Mucosa of descending colon (tissue), 3 donors: ENCODE results near the gene MRPL55. TPM values are rescaled to one million over a fixed set of nuclear protein-coding genes. Genes with fewer than 3 reads are reported as not detected.

Experiments
- ATAC-seq: fragments of 200-7000 bp; cut with Tn5 transposase; one replicate; pipeline ENCODE4 v1.9.1; 2020; ENCODE audit warnings: mild to moderate bottlenecking, moderate library complexity
- DNase-seq, 3 donors: peaks; one replicate each; pipeline ENCODE4 v3.0.0-alpha.2; 2020
- H3K36me3 ChIP-seq: fragments of 200-600 bp; one replicate; pipeline ENCODE4 v1.8.0; 2021; ENCODE audit warnings: low read depth, mild to moderate bottlenecking
- H3K4me1 ChIP-seq: fragments of 200-600 bp; one replicate; pipeline ENCODE4 v1.8.0; 2021; ENCODE audit warnings: low read depth, mild to moderate bottlenecking
- H3K4me3 ChIP-seq: fragments of 200-600 bp; one replicate; pipeline ENCODE4 v1.8.0; 2021; ENCODE audit warnings: mild to moderate bottlenecking
- H3K9me3 ChIP-seq: fragments of 200-600 bp; one replicate; pipeline ENCODE4 v1.8.0; 2021; ENCODE audit warnings: mild to moderate bottlenecking
- intact Hi-C, 2 donors: fragments of 100-400 bp; cut with DNase I in 1 of 2; cut with micrococcal nuclease in 1 of 2; formaldehyde crosslinking; loops; one replicate each; pipeline versions ENCODE4 v1.11.0 to v1.11.1; 2022; cut with DNase I, micrococcal nuclease
- total RNA-seq, 3 donors: library from RNA; stranded (reverse); fragmentation: NEBNext Ultra II Directional in 2 of 3; extraction: Animal tissue kit (Norgen Biotek cat#: 25700) in 2 of 3; gene quantifications; one replicate each; pipeline versions ENCODE4 v1.2.1 to v1.2.4, GENCODE V29; 2021 to 2023
- TF ChIP-seq, protein P1 (sequence below): fragments of 200-600 bp; IDR thresholded peaks from one replicate; pipeline ENCODE4 v1.8.0; 2022; ENCODE audit warnings: antibody characterized with exemption, mild to moderate bottlenecking
- donor health status: DM: no; HTN: no; CAD: no; lungs with moderate emphysema.
- donor health status: DM: no; HTN: no; CAD: no.
- donor health status: DM: no; HTN: yes; CAD: no.

The MRPL55 gene
- total RNA-seq, 3 donors from 2014 or later: 24.3 to 42.1 (median 37.3) TPM

DNA sequence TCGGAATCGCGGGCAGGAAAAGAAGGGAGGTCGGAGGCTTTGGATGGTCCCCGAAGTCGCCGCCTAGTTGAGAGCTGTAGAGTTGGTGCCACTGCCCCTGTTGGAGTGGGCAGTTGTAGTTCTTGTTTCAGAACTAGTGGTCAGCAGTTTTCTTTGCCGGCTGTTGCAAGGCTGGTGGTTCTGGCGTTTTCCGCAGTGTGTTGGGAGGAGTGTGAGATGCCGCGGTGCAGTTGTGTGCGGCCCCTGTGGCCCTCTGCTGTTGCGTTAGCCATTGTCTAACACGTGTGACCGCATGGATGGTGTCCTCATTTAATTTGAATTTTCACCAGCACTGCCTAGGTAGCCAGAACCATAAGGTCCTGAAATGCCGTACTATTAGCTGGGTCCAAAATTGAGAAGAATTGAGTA lies 25.2 kb downstream of the MRPL55 start:
- peak overlapping the region; percentile 100 for H3K4me3 ChIP-seq
- peak; percentile 40 to 52 (median 49) for DNase-seq
- intact Hi-C loops: no loop called here
- no peaks in the 10 kb centered on the region for H3K9me3 ChIP-seq
- H3K4me1 ChIP-seq: peaks cover 54% of the 10 kb centered on the region
- TF ChIP-seq, protein P1, sequence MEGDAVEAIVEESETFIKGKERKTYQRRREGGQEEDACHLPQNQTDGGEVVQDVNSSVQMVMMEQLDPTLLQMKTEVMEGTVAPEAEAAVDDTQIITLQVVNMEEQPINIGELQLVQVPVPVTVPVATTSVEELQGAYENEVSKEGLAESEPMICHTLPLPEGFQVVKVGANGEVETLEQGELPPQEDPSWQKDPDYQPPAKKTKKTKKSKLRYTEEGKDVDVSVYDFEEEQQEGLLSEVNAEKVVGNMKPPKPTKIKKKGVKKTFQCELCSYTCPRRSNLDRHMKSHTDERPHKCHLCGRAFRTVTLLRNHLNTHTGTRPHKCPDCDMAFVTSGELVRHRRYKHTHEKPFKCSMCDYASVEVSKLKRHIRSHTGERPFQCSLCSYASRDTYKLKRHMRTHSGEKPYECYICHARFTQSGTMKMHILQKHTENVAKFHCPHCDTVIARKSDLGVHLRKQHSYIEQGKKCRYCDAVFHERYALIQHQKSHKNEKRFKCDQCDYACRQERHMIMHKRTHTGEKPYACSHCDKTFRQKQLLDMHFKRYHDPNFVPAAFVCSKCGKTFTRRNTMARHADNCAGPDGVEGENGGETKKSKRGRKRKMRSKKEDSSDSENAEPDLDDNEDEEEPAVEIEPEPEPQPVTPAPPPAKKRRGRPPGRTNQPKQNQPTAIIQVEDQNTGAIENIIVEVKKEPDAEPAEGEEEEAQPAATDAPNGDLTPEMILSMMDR: no peak
- no peaks in the 10 kb centered on the region for H3K36me3 ChIP-seq
- ATAC-seq: no peak

DNA sequence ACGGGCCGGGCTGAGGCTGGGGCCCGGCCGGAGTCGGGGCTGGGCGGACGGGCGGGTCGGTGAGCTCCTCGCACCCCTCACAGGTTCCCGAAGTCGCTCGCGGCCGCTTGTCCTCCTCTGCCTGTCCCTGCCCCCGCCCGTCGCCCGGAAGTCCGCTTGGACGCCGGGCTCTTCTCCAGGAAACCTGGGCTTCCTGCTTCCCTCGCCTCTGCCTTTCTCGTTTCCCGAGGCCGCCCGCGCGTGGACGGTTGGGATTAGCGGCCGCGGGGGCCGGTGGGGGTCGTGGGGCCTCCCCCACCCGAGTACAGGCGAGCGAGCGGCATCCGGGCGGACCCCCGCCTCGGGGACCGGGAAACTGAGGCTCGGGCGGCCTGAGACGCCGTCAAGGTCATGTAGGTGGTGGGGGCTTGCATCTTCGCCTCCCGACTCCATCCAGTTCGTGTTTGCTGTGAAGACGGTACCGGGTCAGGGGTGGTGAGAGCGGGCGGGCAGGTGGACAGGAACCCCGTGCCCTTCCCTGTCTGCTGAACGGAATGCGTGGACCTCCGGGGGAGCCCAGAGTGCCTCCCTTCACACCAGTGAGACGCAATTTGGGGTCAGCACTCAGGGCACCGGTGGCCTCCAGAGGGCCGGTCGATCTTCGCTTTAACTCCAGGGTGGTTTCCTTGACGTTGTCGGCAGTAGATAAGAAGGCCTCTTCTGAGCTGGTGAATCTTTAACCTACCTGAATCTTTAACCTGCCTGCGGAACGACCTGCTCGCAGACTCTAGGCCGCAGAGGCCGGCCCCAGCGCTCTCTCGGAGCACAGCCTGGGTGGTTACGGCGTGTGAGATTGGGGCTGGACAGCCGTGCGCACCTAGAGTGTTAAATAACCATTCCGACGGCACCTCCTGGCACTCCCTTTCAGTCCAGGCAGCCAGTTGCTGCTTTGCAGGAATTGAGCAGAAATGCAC lies 25.9 kb downstream of the MRPL55 start:
- peak; percentile 65 to 86 (median 78) for DNase-seq
- H3K9me3 ChIP-seq: no peaks in the 10 kb centered on the region
- intact Hi-C loops: no loop called here

DNA sequence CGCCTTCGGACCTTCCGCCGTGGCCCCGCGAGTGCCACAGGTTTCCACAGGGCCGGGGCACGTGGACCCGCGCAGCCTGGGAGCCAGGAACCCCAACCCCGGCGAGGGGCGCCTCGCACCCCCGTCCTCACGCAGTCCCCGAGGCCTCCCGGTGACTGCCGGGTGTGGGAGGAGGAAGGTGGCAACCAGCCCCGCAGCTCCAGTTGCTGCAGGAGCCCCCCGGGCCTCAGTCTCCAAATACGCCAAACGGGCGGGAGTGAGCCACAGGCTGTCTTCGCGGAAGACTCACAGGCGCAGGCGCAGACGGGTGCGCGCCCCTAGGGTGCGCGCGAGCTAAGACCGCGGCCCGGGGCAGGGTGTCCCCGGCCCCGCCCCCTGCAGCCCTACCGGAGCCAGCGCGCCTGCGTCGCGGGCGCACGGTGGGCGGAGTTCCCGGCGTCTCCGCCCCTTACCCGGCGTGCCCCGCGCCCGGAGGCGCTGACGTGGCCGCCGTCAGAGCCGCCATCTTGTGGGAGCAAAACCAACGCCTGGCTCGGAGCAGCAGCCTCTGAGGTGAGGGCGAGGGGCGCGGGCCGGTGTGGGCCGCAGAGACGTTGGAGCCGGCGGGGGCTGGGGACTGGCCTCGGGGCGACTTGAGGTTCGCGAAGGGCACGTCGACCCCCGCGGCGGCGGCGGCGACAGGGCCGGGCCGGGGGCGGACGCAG lies 26.7 kb downstream of the MRPL55 start, which contains the start of gene ARF1:
Gene ARF1 (plus strand): TSS at position 495 of the 704 bp plus-strand sequence. CDS start 14,407 bp downstream, outside the sequence.
- no peaks in the 10 kb centered on the region for H3K9me3 ChIP-seq
- peaks cover 39% of the 10 kb centered on the region for H3K4me1 ChIP-seq
- H3K36me3 ChIP-seq: no peaks in the 10 kb centered on the region
- ATAC-seq (peak; percentile 93), DNase-seq (peak; percentile 92 to 96 (median 96))
- peak within 1 kb of the TSS; percentile 100 for H3K4me3 ChIP-seq
- intact Hi-C loops: no loop called here
- TF ChIP-seq, protein P1: peak; percentile 18

More for the DNA sequence above, 25.9 kb downstream of the MRPL55 start:
- Histone ChIP-seq H3K36me3 (no peaks in the 10 kb centered on the region), H3K4me1 (peaks cover 48% of the 10 kb centered on the region), H3K4me3 (peak overlapping the region; percentile 100)
- TF ChIP-seq, protein P1: no peak
- ATAC-seq: peak; percentile 39

DNA sequence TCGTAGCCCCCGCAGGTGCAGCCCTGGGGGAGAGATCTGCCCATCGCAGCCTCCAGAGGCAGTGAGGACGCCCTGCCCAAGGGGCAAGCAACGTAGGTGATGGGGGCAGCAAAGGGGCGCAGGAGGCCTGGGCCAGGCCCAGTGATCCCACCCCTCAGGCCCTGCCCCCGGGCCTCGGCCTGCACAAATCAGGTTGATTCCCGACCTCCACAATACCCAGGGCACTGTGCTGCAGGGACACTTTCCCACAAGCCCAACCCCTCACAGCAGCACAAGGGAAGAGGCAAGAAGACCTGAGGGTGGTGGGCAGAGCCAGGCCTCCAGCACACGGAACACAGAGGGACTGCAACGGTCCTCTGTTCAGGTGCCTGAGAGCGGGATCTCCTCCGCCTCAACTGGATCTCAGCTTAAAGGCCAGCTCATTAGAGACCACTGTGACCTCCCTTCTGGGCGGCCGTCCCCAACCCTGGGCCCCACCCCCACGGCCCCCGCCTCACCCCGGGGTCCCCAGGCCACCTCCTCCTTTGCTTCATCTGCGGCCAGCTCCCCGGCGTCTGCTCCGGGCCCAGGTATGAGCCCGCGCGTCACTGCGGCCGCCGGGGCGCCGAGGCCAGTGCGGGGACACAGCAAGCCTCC lies 27.4 kb downstream of the MRPL55 start:
- H3K4me1 ChIP-seq: peaks cover 34% of the 10 kb centered on the region
- peak; percentile 19 for ATAC-seq
- peak in 2 of 3 donors; percentile 48 to 63 for DNase-seq
- peak overlapping the region; percentile 100 for H3K4me3 ChIP-seq
- TF ChIP-seq, protein P1: no peak
- H3K9me3 ChIP-seq: no peaks in the 10 kb centered on the region
- intact Hi-C loops: no loop called here
- no peaks in the 10 kb centered on the region for H3K36me3 ChIP-seq

DNA sequence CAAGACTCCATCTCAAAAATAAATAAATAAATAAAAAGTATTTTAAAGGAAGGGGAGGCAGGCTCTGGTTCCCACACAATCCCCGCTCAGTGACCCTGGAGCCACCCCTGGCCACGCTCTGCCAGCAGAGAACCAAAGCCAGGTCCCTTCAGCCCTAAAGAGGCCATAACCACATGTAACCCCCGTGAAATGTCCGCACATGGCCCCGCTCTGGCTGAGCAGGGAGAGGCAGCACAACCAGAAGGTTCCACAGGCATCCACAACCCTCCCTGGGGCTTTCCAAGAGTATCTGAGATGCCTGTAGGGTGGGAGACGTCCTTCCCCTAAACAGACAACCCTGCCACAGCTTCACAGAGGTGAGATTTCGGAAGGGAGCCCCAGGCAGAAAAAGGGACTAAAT lies 28.0 kb downstream of the MRPL55 start:
- DNase-seq (peak in 2 of 3 donors; percentile 38 to 51), ATAC-seq (no peak)
- Histone ChIP-seq H3K4me1 (peaks cover 28% of the 10 kb centered on the region), H3K4me3 (no peak overlapping the region), H3K9me3 (no peaks in the 10 kb centered on the region), H3K36me3 (no peaks in the 10 kb centered on the region)
- intact Hi-C loops: no loop called here
- TF ChIP-seq, protein P1: no peak
